ENCODE results near the gene FADD. TPM values are rescaled to one million over a fixed set of nuclear protein-coding genes. Genes with fewer than 3 reads are reported as not detected.

Gene FADD
- total and polyA plus RNA-seq, 2 donors (not counting 3 experiments of a cell fraction or from before 2014, with no cell fraction given) = 35.4 to 45.1 TPM

GRCh38 chr11:70192666-70193410, 10.3 kb upstream of the FADD start:
- ChIA-PET POLR2A (no interaction called here), CTCF (interaction anchor here (1.0 to 2.9 kb wide), 6 partner anchors 10 to 301 kb away, joined by 3 to 53 read pairs (median 22); no protein-coding TSS in a partner anchor)
- no peak overlapping the region for H2AFZ ChIP-seq (ENCODE audit: low read depth, low read length)
- no peaks in the 10 kb centered on the region for H4K20me1 ChIP-seq (replicated peaks; ENCODE audit: control insufficient read depth, extremely low read depth, insufficient read depth, low read length)
- no peaks in the 10 kb centered on the region for H3K9me3 ChIP-seq (replicated peaks; ENCODE audit: control insufficient read depth, insufficient read depth, low read length)
- dilution Hi-C loops (cut with MboI; ENCODE audit: extremely low pct_ligation_motif_present, low sequenced_read_pairs) = loop anchor here (25.0 kb wide), 1 partner anchor 281 kb away; no protein-coding TSS in a partner anchor
- intact Hi-C loops (cut with micrococcal nuclease) = loop anchor here (10.0 kb wide), 1 partner anchor 478 kb away; no protein-coding TSS in a partner anchor
- no peak overlapping the region for H3K9ac ChIP-seq (replicated peaks; ENCODE audit: extremely low read depth, insufficient read depth, low read length)
- DNase-seq (ENCODE audit: low read depth, low spot score) = no peak
- no peak for TF ChIP-seq CTCF (IDR thresholded peaks at IDR 0.05; ENCODE audit: extremely low read depth in 1 of 2, insufficient read depth in 1 of 2, low read depth in 1 of 2, low read length in 2 of 2)
- no peak for TF ChIP-seq JUN (IDR thresholded peaks at IDR 0.05; ENCODE audit: borderline replicate concordance, insufficient read depth, insufficient read length, low read depth)
- TF ChIP-seq MAX (IDR thresholded peaks at IDR 0.05; ENCODE audit: insufficient read depth, insufficient read length) = no peak
- no peak for TF ChIP-seq GATA2 (IDR thresholded peaks at IDR 0.05; ENCODE audit: insufficient read depth, insufficient read length, low read depth, low read length)
- TF ChIP-seq POLR2AphosphoS5 (IDR thresholded peaks at IDR 0.05; ENCODE audit: insufficient read depth, low read depth, low read length) = no peak
- TF ChIP-seq FOS (IDR thresholded peaks at IDR 0.05; ENCODE audit: borderline replicate concordance, insufficient read depth, low read length) = no peak
- TF ChIP-seq EZH2 (IDR thresholded peaks at IDR 0.05; ENCODE audit: borderline replicate concordance, low read depth, low read length, severe bottlenecking) = no peak
- TF ChIP-seq POLR2A (IDR thresholded peaks at IDR 0.05; ENCODE audit: low read depth, low read length) = no peak
- TF ChIP-seq MYC (IDR thresholded peaks at IDR 0.05; ENCODE audit: low read depth, low read length) = no peak
- H3K4me1 ChIP-seq (ENCODE audit: control insufficient read depth, extremely low read depth, insufficient read depth, low read length) = no peaks in the 10 kb centered on the region
- H3K79me2 ChIP-seq (ENCODE audit: control insufficient read depth, insufficient read depth, low read length) = no peaks in the 10 kb centered on the region
- H3K27ac ChIP-seq (ENCODE audit: insufficient read depth, low read depth, low read length) = no peak overlapping the region
- no peak for FAIRE-seq
- no peak overlapping the region for H3K4me3 ChIP-seq (replicated peaks in 1 of 3; ENCODE audit: insufficient read depth in 1 of 3, low read depth in 1 of 3, low read length in 3 of 3)
- no peak overlapping the region for H3K4me2 ChIP-seq (ENCODE audit: insufficient read depth, low read length)
- no peaks in the 10 kb centered on the region for H3K27me3 ChIP-seq (ENCODE audit: control insufficient read depth in 2 of 2, insufficient read depth in 2 of 2, low read length in 2 of 2)
- H3K36me3 ChIP-seq (ENCODE audit: control insufficient read depth in 2 of 2, extremely low read depth in 1 of 2, insufficient read depth in 2 of 2, low read length in 2 of 2) = no peaks in the 10 kb centered on the region
- no peaks in the 10 kb centered on the region for H3K9me1 ChIP-seq (replicated peaks; ENCODE audit: control insufficient read depth, extremely low read depth, insufficient read depth, low read length)
- BruUV-seq (replicated peaks) = no TSS peak

All from endothelial cell of umbilical vein (primary cell).